GM18909 (cell line): Measurements from ENCODE around the gene SLC38A9.

Experiments
- ATAC-seq: cut with Tn5 transposase; IDR thresholded peaks from one replicate; pipeline ENCODE4 v1.9.1; 2021; ENCODE audit warnings: mild to moderate bottlenecking; ENCODE audit not compliant: unreplicated experiment, poor library complexity

SLC38A9 gene

DNA sequence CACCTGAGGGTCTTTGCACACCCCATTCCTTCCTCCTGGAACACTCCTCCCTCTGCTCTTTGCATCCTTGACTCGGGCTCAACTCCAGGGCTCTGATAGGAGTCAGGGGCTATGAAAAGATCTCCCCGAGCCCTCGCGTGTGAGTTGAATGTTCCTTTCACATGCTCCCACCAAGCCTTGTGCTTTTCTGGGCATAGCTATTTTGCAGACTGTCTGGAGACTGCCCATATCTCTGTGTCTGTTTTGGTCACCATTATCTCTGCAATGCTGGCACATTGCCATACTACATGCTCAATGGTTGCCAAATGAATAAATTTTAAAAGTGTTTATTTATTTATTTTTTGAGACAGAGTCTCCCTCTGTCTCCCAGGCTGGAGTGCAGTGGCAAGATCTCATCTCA is 120.4 kb downstream of the SLC38A9 start:
- ATAC-seq, result no peak

DNA sequence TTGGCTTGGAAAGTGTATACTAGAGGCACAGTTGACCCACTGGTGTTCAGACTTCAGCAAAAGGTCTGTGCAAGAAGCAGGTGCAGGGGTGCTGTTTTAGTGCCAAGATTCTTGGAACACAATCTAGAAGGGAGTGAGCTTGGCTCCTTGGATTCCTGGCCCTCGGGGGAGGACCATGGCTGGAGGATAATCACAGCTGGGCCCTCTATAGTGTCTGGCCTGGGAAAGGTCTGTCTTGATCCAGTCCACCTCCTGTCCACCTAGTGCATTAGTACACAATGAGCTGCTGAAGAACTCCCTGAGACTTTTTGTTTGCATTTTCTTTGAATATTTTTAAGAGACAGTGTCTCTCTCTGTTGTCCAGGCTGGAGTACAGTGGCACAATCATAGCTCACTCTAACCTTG is 126.9 kb downstream of the SLC38A9 start:
- no peak for ATAC-seq

- ATAC-seq, result no peak
These were observed 127.5 kb downstream of the SLC38A9 start for GRCh38 chr5:55584398-55585205.

DNA sequence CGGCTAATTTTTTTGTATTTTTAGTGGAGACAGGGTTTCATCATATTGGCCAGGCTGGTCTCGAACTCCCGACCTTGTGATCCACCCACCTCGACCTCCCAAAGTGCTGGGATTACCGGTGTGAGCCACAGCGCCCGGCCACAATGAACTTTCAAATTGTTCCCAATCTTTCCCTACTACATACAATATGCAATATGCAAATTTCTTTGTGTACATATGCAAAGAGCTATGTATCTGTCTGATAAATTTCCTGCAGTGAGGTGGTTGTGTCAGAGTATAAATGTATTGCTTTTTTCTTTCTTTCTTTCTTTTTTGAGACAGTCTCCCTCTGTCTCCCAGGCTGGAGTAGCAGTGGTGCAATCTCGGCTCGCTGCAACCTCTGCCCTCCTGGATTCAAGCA is 128.5 kb downstream of the SLC38A9 start:
- ATAC-seq, result no peak

DNA sequence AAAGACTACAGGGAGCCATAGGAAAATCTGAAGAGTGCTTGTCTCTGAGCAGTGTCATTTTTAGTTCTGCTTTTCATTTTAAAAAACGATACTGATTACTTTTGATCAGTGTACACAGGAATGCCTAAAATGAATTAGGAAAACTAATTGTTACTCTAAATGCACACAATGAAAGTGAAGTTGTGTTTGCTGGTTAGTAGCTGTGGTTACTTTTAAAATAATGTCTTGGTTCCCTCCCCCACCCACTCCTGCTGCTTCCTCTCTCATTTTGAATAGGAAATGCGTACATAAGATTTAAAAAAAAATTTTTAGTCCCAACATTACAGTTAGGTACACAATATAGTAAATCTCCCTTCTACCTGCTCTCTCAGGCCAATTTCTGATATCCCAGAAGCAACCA is 129.9 kb downstream of the SLC38A9 start:
- no peak for ATAC-seq

DNA sequence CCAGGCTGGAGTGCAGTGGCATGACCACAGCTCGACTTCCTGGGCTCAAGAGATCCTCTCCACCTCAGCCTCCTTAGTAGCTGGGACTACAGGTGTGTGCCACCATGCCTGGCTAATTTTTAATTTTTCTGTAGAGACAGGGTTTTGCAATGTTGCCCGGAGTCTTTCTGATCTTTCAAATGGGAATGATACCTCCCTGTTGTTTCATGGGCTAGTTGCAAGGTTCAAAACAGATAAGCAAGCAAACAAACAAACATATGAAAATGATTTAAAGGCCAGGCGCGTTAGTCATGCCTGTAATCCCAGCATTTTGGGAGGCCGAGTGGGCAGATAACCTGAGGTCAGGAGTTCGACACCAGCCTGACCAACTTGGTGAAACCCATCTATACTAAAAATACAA is 132.1 kb downstream of the SLC38A9 start:
- ATAC-seq, result no peak

DNA sequence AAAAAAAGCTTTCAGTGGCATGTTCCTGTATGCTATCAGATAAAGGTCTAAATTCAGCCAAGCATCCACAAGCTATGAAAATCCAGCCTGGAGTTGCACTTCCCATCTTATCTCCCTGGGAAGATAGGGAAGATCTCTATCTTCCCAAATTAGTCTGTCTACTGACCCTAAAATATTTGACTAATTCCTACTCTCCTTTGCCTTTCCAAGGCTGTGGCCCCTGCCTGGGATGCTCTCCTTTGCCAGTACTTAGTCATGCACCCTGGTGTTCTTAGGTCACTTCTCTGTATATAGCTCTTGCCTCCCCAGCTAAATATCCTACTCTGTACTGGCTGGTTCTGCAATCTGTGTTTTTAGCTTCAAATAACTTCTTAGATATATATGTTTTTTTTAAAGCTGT is 133.4 kb downstream of the SLC38A9 start:
- ATAC-seq, result no peak

- no peak for ATAC-seq
These were observed 134.6 kb downstream of the SLC38A9 start for GRCh38 chr5:55577353-55578060.

- ATAC-seq, result no peak
These were observed 135.5 kb downstream of the SLC38A9 start for GRCh38 chr5:55576661-55577060.
